Type B pancreatic cell (in vitro differentiated cells): ENCODE results near the gene DCHS2. TPM values are rescaled to one million over a fixed set of nuclear protein-coding genes. Genes with fewer than 3 reads are reported as not detected.

ENCODE experiments used
- DNase-seq: peaks from one replicate; pipeline ENCODE4 v3.0.0; 2021; ENCODE audit warnings: mixed read lengths; ENCODE audit not compliant: unreplicated experiment; ENCODE audit errors: extremely low spot score
- H3K27ac Mint-ChIP-seq: 2 replicates; pipeline ENCODE4 v1.8.0; 2021; ENCODE audit warnings: mild to moderate bottlenecking, mixed read lengths
- H3K27me3 Mint-ChIP-seq: 2 replicates; pipeline ENCODE4 v1.8.0; 2021; ENCODE audit warnings: mixed read lengths
- H3K36me3 Mint-ChIP-seq: 2 replicates; pipeline ENCODE4 v1.8.0; 2021; ENCODE audit warnings: mixed read lengths
- H3K4me1 Mint-ChIP-seq: one replicate; pipeline ENCODE4 v1.8.0; 2021; ENCODE audit warnings: mixed read lengths; ENCODE audit not compliant: unreplicated experiment
- H3K4me3 Mint-ChIP-seq: 2 replicates; pipeline ENCODE4 v1.8.0; 2021; ENCODE audit warnings: mild to moderate bottlenecking, mixed read lengths
- H3K9me3 Mint-ChIP-seq: 2 replicates; pipeline ENCODE4 v1.8.0; 2021; ENCODE audit warnings: mixed read lengths
- total RNA-seq: library from RNA; stranded (reverse); gene quantifications from 2 replicates; pipeline ENCODE4 v1.2.1, GENCODE V29; 2021; ENCODE audit warnings: low replicate concordance
- TF ChIP-seq, protein P1 (sequence below): fragments of 200-600 bp; sonication (generic); conservative IDR thresholded peaks from 2 replicates; pipeline ENCODE4 v1.5.0; 2021; ENCODE audit warnings: antibody characterized with exemption, mild to moderate bottlenecking

The DCHS2 gene
- total RNA-seq, 1 donor from 2014 or later = 1.8 TPM

DNA sequence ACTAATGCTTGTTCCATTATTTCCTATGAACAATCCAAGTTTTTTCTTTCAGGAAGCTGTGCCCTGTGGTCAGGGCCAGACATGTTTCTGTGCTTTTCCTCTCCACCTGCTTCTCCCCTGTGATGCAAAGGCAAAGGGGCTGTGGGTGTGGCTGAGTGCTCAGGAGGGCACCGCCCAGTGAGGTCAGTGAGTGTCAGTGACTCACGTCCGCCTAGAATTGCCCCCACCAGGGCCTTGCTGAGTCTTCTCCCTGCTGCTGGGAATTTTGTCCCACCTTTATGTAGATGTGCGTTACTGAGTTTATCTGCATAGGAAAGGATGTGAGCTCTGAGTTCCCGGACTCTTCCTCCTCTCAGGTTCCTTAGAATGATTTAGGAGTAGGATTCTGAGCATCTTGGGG lies 283.2 kb downstream of the DCHS2 start:
- Mint-ChIP-seq H3K4me3 (no peak overlapping the region), H3K27me3 (peaks cover 7% of the 10 kb centered on the region), H3K27ac (no peak overlapping the region), H3K4me1 (no peaks in the 10 kb centered on the region), H3K9me3 (no peaks in the 10 kb centered on the region), H3K36me3 (no peaks in the 10 kb centered on the region)
- DNase-seq = no peak
- TF ChIP-seq, protein P1, sequence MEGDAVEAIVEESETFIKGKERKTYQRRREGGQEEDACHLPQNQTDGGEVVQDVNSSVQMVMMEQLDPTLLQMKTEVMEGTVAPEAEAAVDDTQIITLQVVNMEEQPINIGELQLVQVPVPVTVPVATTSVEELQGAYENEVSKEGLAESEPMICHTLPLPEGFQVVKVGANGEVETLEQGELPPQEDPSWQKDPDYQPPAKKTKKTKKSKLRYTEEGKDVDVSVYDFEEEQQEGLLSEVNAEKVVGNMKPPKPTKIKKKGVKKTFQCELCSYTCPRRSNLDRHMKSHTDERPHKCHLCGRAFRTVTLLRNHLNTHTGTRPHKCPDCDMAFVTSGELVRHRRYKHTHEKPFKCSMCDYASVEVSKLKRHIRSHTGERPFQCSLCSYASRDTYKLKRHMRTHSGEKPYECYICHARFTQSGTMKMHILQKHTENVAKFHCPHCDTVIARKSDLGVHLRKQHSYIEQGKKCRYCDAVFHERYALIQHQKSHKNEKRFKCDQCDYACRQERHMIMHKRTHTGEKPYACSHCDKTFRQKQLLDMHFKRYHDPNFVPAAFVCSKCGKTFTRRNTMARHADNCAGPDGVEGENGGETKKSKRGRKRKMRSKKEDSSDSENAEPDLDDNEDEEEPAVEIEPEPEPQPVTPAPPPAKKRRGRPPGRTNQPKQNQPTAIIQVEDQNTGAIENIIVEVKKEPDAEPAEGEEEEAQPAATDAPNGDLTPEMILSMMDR = no peak

DNA sequence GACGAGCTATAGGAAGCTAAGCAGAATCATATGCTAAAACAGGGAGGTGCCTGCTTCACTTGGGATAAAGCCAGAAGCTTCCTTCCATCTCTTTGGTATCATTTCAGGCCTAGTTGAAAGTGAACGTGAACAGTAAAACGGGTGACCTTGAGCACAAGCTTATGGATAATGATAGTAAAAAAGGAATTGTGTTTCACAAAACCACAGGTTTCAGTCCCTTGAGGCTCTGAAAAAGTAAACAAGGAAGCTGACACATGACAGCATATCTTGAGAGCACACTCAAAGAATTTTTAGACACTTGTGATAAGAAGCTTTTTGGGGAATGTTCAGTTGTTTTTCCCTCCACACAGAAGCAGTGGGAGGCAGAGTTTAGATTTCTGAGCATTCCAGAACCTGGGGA lies 286.1 kb downstream of the DCHS2 start:
- Mint-ChIP-seq H3K9me3 (no peaks in the 10 kb centered on the region), H3K4me3 (no peak overlapping the region), H3K4me1 (no peaks in the 10 kb centered on the region), H3K27ac (no peak overlapping the region), H3K27me3 (peaks cover 7% of the 10 kb centered on the region), H3K36me3 (no peaks in the 10 kb centered on the region)
- DNase-seq = no peak
- TF ChIP-seq, protein P1 = no peak

DNA sequence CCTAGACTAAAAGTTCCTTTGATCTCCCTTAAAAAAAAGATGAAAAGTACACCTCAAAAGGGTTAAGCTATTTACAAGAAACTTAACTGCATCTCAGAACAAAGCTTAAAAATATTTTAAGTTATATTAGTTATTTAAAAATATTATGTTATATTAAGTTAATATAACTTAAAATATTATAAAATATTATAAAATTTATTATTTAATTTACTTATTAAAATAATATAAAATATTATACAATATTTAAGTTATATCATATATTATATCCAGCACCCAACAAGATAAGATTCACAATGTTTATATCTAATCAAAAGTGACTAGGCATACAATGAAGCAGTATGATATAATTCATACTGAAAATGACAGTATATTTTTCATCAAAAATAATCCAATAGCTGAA lies 296.9 kb downstream of the DCHS2 start:
- no peak overlapping the region for H3K27ac Mint-ChIP-seq
- TF ChIP-seq, protein P1 = no peak
- H3K9me3 Mint-ChIP-seq = peaks cover 14% of the 10 kb centered on the region
- H3K27me3 Mint-ChIP-seq = no peaks in the 10 kb centered on the region
- DNase-seq = no peak
- no peaks in the 10 kb centered on the region for H3K36me3 Mint-ChIP-seq
- no peaks in the 10 kb centered on the region for H3K4me1 Mint-ChIP-seq
- no peak overlapping the region for H3K4me3 Mint-ChIP-seq

DNA sequence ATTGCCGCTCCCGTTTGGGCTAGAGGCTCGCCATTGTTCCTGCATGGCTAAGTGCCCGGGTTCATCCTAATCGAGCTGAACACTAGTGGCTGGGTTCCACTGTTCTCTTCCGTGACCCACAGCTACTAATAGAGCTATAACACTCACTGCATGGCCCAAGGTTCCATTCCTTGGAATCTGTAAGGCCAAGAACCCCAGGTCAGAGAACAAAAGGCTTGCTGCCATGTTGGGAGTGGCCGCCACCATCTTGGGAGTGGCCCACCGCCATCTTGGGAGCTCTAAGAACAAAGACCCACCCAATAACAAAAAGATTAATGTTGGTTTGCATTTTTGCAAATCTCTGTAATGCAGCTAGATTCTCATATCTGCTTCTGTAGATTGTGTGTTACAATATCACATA lies 299.0 kb downstream of the DCHS2 start:
- Mint-ChIP-seq H3K4me3 (no peak overlapping the region), H3K9me3 (peaks cover 14% of the 10 kb centered on the region), H3K36me3 (no peaks in the 10 kb centered on the region), H3K4me1 (no peaks in the 10 kb centered on the region), H3K27ac (no peak overlapping the region), H3K27me3 (no peaks in the 10 kb centered on the region)
- no peak for DNase-seq
- TF ChIP-seq, protein P1 = no peak

DNA sequence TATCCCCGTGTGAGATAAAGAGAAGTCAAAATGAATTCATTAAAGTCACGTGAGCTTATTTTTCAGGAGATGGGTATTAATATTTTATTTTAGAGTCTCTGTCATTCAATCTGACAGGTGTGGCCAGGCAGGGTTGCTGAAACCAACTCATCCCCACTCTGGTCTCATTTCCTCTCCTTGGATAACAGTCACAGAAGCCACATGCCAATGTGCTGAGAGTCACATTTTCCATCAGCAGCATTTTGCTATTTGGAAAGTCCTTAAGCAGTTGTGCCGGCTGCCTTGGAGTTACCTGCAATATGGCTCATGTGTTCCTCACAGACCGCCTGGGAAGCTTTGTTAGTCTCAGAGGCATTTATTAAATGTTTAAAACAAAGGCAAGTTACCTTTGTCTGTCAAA lies 302.3 kb downstream of the DCHS2 start:
- no peak overlapping the region for H3K27ac Mint-ChIP-seq
- no peaks in the 10 kb centered on the region for H3K36me3 Mint-ChIP-seq
- H3K4me3 Mint-ChIP-seq = no peak overlapping the region
- TF ChIP-seq, protein P1 = no peak
- H3K27me3 Mint-ChIP-seq = no peaks in the 10 kb centered on the region
- peaks cover 6% of the 10 kb centered on the region for H3K4me1 Mint-ChIP-seq
- DNase-seq = no peak
- no peaks in the 10 kb centered on the region for H3K9me3 Mint-ChIP-seq

DNA sequence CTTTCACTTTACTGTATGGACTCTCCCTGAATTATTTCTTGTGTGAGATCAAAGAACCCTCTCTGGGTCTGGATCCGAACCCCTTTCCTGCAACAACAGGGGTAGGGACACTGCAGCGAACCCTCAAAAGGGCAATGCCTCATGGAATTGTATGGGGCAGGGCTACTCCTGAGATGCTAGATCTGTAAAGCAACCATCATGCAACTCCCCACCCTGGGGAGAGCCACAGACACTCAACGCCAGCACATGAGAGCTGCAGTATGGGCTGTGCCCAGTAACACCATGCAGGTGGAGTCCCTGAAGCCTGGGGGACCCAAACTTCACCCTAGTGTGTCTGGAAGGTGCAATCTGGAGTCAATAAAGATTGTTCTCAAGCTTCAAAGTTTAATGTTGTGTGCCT lies 304.7 kb downstream of the DCHS2 start:
- no peak for DNase-seq
- TF ChIP-seq, protein P1 = no peak
- Mint-ChIP-seq H3K36me3 (no peaks in the 10 kb centered on the region), H3K4me3 (no peak overlapping the region), H3K9me3 (no peaks in the 10 kb centered on the region), H3K4me1 (peaks cover 6% of the 10 kb centered on the region), H3K27ac (no peak overlapping the region), H3K27me3 (no peaks in the 10 kb centered on the region)
